HepG2 (cell line): ENCODE measurements around the gene RASD1. TPM values are rescaled to one million over a fixed set of nuclear protein-coding genes. Genes with fewer than 3 reads are reported as not detected.

Experiments used
- CAMTA2 ChIP-seq: sonication (generic); formaldehyde crosslinking; IDR thresholded peaks from 2 replicates; pipeline ENCODE4 v1.4.0; 2020; ENCODE audit warnings: mild to moderate bottlenecking, missing genetic modification reagents, borderline replicate concordance
- CENPBD1 ChIP-seq: sonication (generic); formaldehyde crosslinking; IDR thresholded peaks from 2 replicates; pipeline ENCODE4 v1.8.0; 2022; ENCODE audit warnings: missing genetic modification reagents, low read depth, mild to moderate bottlenecking, borderline replicate concordance
- DMAP1 ChIP-seq: IDR thresholded peaks from 2 replicates; pipeline ENCODE4 v1.6.1; 2016
- EEA1 ChIP-seq: sonication (generic); formaldehyde crosslinking; IDR thresholded peaks from 2 replicates; pipeline ENCODE4 v1.5.1; 2020; ENCODE audit warnings: mild to moderate bottlenecking, missing genetic modification reagents, borderline replicate concordance
- ELF4 ChIP-seq: sonication (generic); formaldehyde crosslinking; IDR thresholded peaks from 2 replicates; pipeline ENCODE4 v1.5.0; 2020; ENCODE audit warnings: missing genetic modification reagents, mild to moderate bottlenecking, moderate library complexity, borderline replicate concordance
- ESRRA ChIP-seq: sonication (generic); formaldehyde crosslinking; IDR thresholded peaks from 2 replicates; pipeline ENCODE4 v1.5.1; 2020; ENCODE audit warnings: mild to moderate bottlenecking, low read depth, missing genetic modification reagents
- HNF4A ChIP-seq: sonication (generic); formaldehyde crosslinking; IDR thresholded peaks from 2 replicates; pipeline ENCODE4 v1.4.0; 2020; ENCODE audit warnings: missing genetic modification reagents
- MAFG ChIP-seq: sonication (generic); formaldehyde crosslinking; IDR thresholded peaks from 2 replicates; pipeline ENCODE4 v1.5.1; 2020; ENCODE audit warnings: mild to moderate bottlenecking, missing genetic modification reagents
- NR2C2 ChIP-seq: sonication (generic); formaldehyde crosslinking; IDR thresholded peaks from 2 replicates; pipeline ENCODE4 v1.4.0; 2020; ENCODE audit warnings: missing genetic modification reagents, mild to moderate bottlenecking, moderate library complexity, borderline replicate concordance
- NR2F1 ChIP-seq, 2 experiments: fragments of 450-650 bp in 1 of 2; formaldehyde crosslinking in 1 of 2; IDR thresholded peaks; 2 replicates each; pipeline versions ENCODE4 v1.5.0 to v1.6.1; 2016 to 2020; ENCODE audit warnings: mild to moderate bottlenecking in 1 of 2, missing compliant biosample characterization in 1 of 2, missing genetic modification reagents in 1 of 2, moderate library complexity in 1 of 2
- POGK ChIP-seq: sonication (generic); formaldehyde crosslinking; conservative IDR thresholded peaks from 2 replicates; pipeline ENCODE4 v1.8.0; 2022; ENCODE audit warnings: mild to moderate bottlenecking, moderate library complexity, missing genetic modification reagents
- RARA ChIP-seq: IDR thresholded peaks from 2 replicates; pipeline ENCODE4 v1.6.1; 2016; ENCODE audit warnings: missing genetic modification reagents, missing compliant biosample characterization
- ZFX ChIP-seq: sonication (generic); formaldehyde crosslinking; IDR thresholded peaks from 2 replicates; pipeline ENCODE4 v1.4.0; 2020; ENCODE audit warnings: mild to moderate bottlenecking, low read depth, missing genetic modification reagents, moderate library complexity
- ZNF333 ChIP-seq: sonication (generic); formaldehyde crosslinking; IDR thresholded peaks from 2 replicates; pipeline ENCODE4 v1.4.0; 2020; ENCODE audit warnings: mild to moderate bottlenecking, missing genetic modification reagents, borderline replicate concordance
- ZUFSP ChIP-seq: sonication (generic); formaldehyde crosslinking; IDR thresholded peaks from 2 replicates; pipeline ENCODE4 v1.9.0; 2021; ENCODE audit warnings: missing genetic modification reagents, mild to moderate bottlenecking, borderline replicate concordance
- polyA plus RNA-seq, 8 experiments: library from polyadenylated mRNA; depleted of rRNA in 3 of 8; stranded (reverse) in 7 of 8; unstranded in 1 of 8; fragments of >200 nt; fragmentation: Illumina TruSeq in 4 of 8; extraction: Trizol in 4 of 8; gene quantifications; 2 replicates each; pipeline versions ENCODE4 v1.2.1 to v1.2.3, GENCODE V29; 2011 to 2016; ENCODE audit warnings: low read depth in 4 of 8, missing spikeins in 1 of 8, mixed read lengths in 1 of 8; ENCODE audit not compliant: insufficient read depth in 1 of 8
- total RNA-seq, 5 experiments: library from RNA; depleted of rRNA; stranded (reverse); fragments of >200 nt; fragmentation: Illumina TruSeq; extraction: Trizol; gene quantifications; 2 replicates each; pipeline ENCODE4 v1.2.3, GENCODE V29; 2016; ENCODE audit warnings: low read depth in 1 of 5
- TF ChIP-seq, protein P1 (sequence below): sonication (generic); formaldehyde crosslinking; IDR thresholded peaks from 2 replicates; pipeline ENCODE4 v1.4.0; 2020; ENCODE audit warnings: missing genetic modification reagents
- TF ChIP-seq, protein P2 (sequence below): IDR thresholded peaks from 2 replicates; pipeline ENCODE4 v1.4.0; 2020; ENCODE audit warnings: mild to moderate bottlenecking, missing genetic modification reagents

Gene RASD1
- total and polyA plus RNA-seq, 2 of the 13 experiments (the other 11 are each of a cell fraction or from before 2014, with no cell fraction given) = 1.6 to 4.2 TPM

- TF ChIP-seq, protein P1, sequence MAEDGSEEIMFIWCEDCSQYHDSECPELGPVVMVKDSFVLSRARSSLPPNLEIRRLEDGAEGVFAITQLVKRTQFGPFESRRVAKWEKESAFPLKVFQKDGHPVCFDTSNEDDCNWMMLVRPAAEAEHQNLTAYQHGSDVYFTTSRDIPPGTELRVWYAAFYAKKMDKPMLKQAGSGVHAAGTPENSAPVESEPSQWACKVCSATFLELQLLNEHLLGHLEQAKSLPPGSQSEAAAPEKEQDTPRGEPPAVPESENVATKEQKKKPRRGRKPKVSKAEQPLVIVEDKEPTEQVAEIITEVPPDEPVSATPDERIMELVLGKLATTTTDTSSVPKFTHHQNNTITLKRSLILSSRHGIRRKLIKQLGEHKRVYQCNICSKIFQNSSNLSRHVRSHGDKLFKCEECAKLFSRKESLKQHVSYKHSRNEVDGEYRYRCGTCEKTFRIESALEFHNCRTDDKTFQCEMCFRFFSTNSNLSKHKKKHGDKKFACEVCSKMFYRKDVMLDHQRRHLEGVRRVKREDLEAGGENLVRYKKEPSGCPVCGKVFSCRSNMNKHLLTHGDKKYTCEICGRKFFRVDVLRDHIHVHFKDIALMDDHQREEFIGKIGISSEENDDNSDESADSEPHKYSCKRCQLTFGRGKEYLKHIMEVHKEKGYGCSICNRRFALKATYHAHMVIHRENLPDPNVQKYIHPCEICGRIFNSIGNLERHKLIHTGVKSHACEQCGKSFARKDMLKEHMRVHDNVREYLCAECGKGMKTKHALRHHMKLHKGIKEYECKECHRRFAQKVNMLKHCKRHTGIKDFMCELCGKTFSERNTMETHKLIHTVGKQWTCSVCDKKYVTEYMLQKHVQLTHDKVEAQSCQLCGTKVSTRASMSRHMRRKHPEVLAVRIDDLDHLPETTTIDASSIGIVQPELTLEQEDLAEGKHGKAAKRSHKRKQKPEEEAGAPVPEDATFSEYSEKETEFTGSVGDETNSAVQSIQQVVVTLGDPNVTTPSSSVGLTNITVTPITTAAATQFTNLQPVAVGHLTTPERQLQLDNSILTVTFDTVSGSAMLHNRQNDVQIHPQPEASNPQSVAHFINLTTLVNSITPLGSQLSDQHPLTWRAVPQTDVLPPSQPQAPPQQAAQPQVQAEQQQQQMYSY (CRISPR knock-in tag) = peak; percentile 64; the same call in 1 of the 2 replicates
- no peak for TF ChIP-seq EEA1 (CRISPR knock-in tag)
- peak; percentile 79 for TF ChIP-seq HNF4A (CRISPR knock-in tag)
- TF ChIP-seq ELF4 (CRISPR knock-in tag) = 0 out of 2 replicates have a peak, but pooled peaks have one; percentile 3
- peak; percentile 70 for TF ChIP-seq RARA (CRISPR knock-in tag)
- TF ChIP-seq CENPBD1 = no peak
- peak; percentile 69; the same call in 1 of the 2 replicates for TF ChIP-seq ZNF333 (CRISPR knock-in tag)
- TF ChIP-seq CAMTA2 (CRISPR knock-in tag) = 0 out of 2 replicates have a peak, but pooled peaks have one; percentile 58
- no peak for TF ChIP-seq MAFG (CRISPR knock-in tag)
- TF ChIP-seq NR2F1 (CRISPR knock-in tag; IDR thresholded peaks at IDR 0.05) = peak in 1 of 2 experiments; percentile 54; a peak in 1 of 4 replicates
- peak; percentile 59; the same call in 1 of the 2 replicates for TF ChIP-seq ESRRA (CRISPR knock-in tag)
- TF ChIP-seq NR2C2 (CRISPR knock-in tag) = peak; percentile 52; the same call in 1 of the 2 replicates
- TF ChIP-seq, protein P2, sequence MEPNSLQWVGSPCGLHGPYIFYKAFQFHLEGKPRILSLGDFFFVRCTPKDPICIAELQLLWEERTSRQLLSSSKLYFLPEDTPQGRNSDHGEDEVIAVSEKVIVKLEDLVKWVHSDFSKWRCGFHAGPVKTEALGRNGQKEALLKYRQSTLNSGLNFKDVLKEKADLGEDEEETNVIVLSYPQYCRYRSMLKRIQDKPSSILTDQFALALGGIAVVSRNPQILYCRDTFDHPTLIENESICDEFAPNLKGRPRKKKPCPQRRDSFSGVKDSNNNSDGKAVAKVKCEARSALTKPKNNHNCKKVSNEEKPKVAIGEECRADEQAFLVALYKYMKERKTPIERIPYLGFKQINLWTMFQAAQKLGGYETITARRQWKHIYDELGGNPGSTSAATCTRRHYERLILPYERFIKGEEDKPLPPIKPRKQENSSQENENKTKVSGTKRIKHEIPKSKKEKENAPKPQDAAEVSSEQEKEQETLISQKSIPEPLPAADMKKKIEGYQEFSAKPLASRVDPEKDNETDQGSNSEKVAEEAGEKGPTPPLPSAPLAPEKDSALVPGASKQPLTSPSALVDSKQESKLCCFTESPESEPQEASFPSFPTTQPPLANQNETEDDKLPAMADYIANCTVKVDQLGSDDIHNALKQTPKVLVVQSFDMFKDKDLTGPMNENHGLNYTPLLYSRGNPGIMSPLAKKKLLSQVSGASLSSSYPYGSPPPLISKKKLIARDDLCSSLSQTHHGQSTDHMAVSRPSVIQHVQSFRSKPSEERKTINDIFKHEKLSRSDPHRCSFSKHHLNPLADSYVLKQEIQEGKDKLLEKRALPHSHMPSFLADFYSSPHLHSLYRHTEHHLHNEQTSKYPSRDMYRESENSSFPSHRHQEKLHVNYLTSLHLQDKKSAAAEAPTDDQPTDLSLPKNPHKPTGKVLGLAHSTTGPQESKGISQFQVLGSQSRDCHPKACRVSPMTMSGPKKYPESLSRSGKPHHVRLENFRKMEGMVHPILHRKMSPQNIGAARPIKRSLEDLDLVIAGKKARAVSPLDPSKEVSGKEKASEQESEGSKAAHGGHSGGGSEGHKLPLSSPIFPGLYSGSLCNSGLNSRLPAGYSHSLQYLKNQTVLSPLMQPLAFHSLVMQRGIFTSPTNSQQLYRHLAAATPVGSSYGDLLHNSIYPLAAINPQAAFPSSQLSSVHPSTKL (CRISPR knock-in tag) = peak; percentile 30; the same call in 1 of the 2 replicates
- TF ChIP-seq ZFX (CRISPR knock-in tag) = peak; percentile 52; the same call in 1 of the 2 replicates
- 0 out of 2 replicates have a peak, but pooled peaks have one; percentile 6 for TF ChIP-seq POGK (CRISPR knock-in tag)
- TF ChIP-seq DMAP1 (CRISPR knock-in tag) = no peak
- no peak for TF ChIP-seq ZUFSP (CRISPR knock-in tag)
Measured at GRCh38 chr17:17447264-17447663, 48.9 kb downstream of the RASD1 start (continued).
